GM12878 (cell line): ENCODE results near the gene ATP5PB. TPM values are rescaled to one million over a fixed set of nuclear protein-coding genes. Genes with fewer than 3 reads are reported as not detected.

Source experiments
- ATAC-seq: fragments of 200-7000 bp; cut with Tn5 transposase; 3 replicates; pipeline ENCODE4 v1.9.1; 2020; ENCODE audit warnings: mild to moderate bottlenecking, moderate library complexity
- BruUV-seq: library from RNA; stranded (reverse); fragments of 400-500 nt; replicated peaks from 2 replicates; lab custom pipeline; 2021; lab: Mats Ljungman, UMichigan
- CTCF ChIA-PET: fragments of 300-600 bp; sonication (Branson Sonifier 250); formaldehyde crosslinking; extraction: SDS; loops from one replicate; lab custom pipeline; 2021; ENCODE audit warnings: inconsistent platforms; lab: Yijun Ruan, JAX
- POLR2A ChIA-PET: fragments of 350-600 bp; formaldehyde crosslinking; extraction: SDS; loops from one replicate; lab custom pipeline; 2021; ENCODE audit warnings: inconsistent platforms; lab: Charles Lee
- RAD21 ChIA-PET: fragments of 300-600 bp; sonication (Branson Sonifier 250); formaldehyde crosslinking; loops from one replicate; lab custom pipeline; 2023; ENCODE audit warnings: antibody characterized with exemption; ENCODE audit not compliant: unreplicated experiment; lab: Charles Lee
- SMC1A ChIA-PET: fragments of 300-600 bp; sonication (Branson Sonifier 250); formaldehyde crosslinking; loops from one replicate; lab custom pipeline; 2023; ENCODE audit not compliant: unreplicated experiment, uncharacterized antibody; lab: Charles Lee
- DNase-seq: peaks from one replicate; pipeline ENCODE4 v3.0.0-alpha.2; 2011; ENCODE audit warnings: low read depth, low spot score
- FAIRE-seq: peaks from 3 replicates; lab custom pipeline; 2011; peaks lifted over from hg19 to GRCh38; lab: Jason Lieb, UNC
- H2AFZ ChIP-seq: 2 replicates; pipeline ENCODE4 v1.6.0; 2011; ENCODE audit warnings: low read depth, low read length, control low read depth; ENCODE audit not compliant: control insufficient read depth
- H3K27ac ChIP-seq: 2 replicates; pipeline ENCODE4 v1.5.1; 2011; ENCODE audit warnings: control low read depth; ENCODE audit not compliant: control insufficient read depth, insufficient read depth
- H3K27me3 ChIP-seq, 2 experiments: replicated peaks in 1 of 2; 2 replicates each; pipeline versions ENCODE4 v1.6.0 to v1.6.1; 2011; ENCODE audit warnings: low read length in 1 of 2; ENCODE audit not compliant: control insufficient read depth in 2 of 2, insufficient read depth in 2 of 2
- H3K36me3 ChIP-seq, 2 experiments: 2 replicates each; pipeline ENCODE4 v1.5.1; 2011; ENCODE audit warnings: low read length in 1 of 2; ENCODE audit not compliant: control insufficient read depth in 2 of 2, insufficient read depth in 2 of 2
- H3K4me1 ChIP-seq: 2 replicates; pipeline ENCODE4 v1.6.1; 2011; ENCODE audit warnings: mild to moderate bottlenecking, low read length, moderate library complexity, mixed read lengths; ENCODE audit not compliant: control insufficient read depth, insufficient read depth
- H3K4me2 ChIP-seq: 2 replicates; pipeline ENCODE4 v1.6.0; 2011; ENCODE audit warnings: control low read depth; ENCODE audit not compliant: control insufficient read depth, insufficient read depth
- H3K4me3 ChIP-seq: fragments of 200-600 bp; sonication (generic); 2 replicates; pipeline ENCODE4 v1.5.1; 2016
- H3K79me2 ChIP-seq: 2 replicates; pipeline ENCODE4 v1.6.0; 2011; ENCODE audit warnings: low read length; ENCODE audit not compliant: control insufficient read depth, insufficient read depth
- H3K9ac ChIP-seq: 2 replicates; pipeline ENCODE4 v1.8.0; 2011; ENCODE audit warnings: low read length, control low read depth, mixed read lengths; ENCODE audit not compliant: control insufficient read depth, insufficient read depth
- H3K9me3 ChIP-seq: replicated peaks from 3 replicates; pipeline ENCODE4 v1.5.1; 2011; ENCODE audit warnings: mild to moderate bottlenecking, low read length; ENCODE audit not compliant: control insufficient read depth, insufficient read depth
- H4K20me1 ChIP-seq: 2 replicates; pipeline ENCODE4 v1.6.0; 2011; ENCODE audit not compliant: control insufficient read depth, insufficient read depth
- BRCA1 ChIP-seq: IDR thresholded peaks from 2 replicates; pipeline ENCODE4 v1.6.1; 2011; ENCODE audit warnings: low read depth, low read length, improper control_type of control experiment
- WGBS: methylation state at CpG from one replicate; pipeline ENCODE4 v1.1.6; 2016; ENCODE audit warnings: low lambda C conversion rate; ENCODE audit not compliant: insufficient replicate concordance, insufficient coverage; ENCODE audit errors: missing lambda C conversion rate; 5-methylcytosine and 5-hydroxymethylcytosine counted together
- in situ Hi-C: fragments of 300-500 bp; cut with MboI; formaldehyde crosslinking; loops from 9 replicates; pipeline ENCODE4 v1.14.3; 2018; ENCODE audit warnings: mixed read lengths
- intact Hi-C: fragments of 100-400 bp; cut with micrococcal nuclease; formaldehyde crosslinking; loops from one replicate; pipeline ENCODE4 v1.14.2; 2022; ENCODE audit not compliant: unreplicated experiment
- polyA plus RNA-seq, 11 experiments: library from polyadenylated mRNA; depleted of rRNA in 4 of 11; unstranded in 6 of 11; stranded (reverse) in 5 of 11; fragments of >200 nt; fragmentation: Nextera tagmentation in 4 of 11; fragmentation: Illumina TruSeq in 1 of 11; extraction: Ambion mirVana in 4 of 11; extraction: Trizol in 1 of 11; gene quantifications; 1 replicate in 1 of 11; 2 replicates in 10 of 11; pipeline versions ENCODE4 v1.2.1 to v1.2.3, GENCODE V29; 2011 to 2016; ENCODE audit warnings: inconsistent platforms in 2 of 11, missing spikeins in 2 of 11, low read depth in 1 of 11
- total RNA-seq, 4 experiments: library from RNA; depleted of rRNA in 3 of 4; stranded (reverse); fragments of >200 nt in 3 of 4; fragmentation: Illumina TruSeq in 1 of 4; extraction: Trizol in 1 of 4; gene quantifications; 2 replicates each; pipeline versions ENCODE4 v1.2.1 to v1.2.3, GENCODE V29; 2013 to 2021
- TF ChIP-seq, protein P1 (sequence below): fragments of 450-650 bp; IDR thresholded peaks from 2 replicates; pipeline ENCODE4 v1.6.1; 2016; ENCODE audit warnings: mild to moderate bottlenecking, moderate library complexity, borderline replicate concordance

ATP5PB gene
- total and polyA plus RNA-seq, 10 of the 15 experiments (the other 5 are each of a cell fraction or from before 2014, with no cell fraction given) = 380 to 1,760 (median 677) TPM

DNA sequence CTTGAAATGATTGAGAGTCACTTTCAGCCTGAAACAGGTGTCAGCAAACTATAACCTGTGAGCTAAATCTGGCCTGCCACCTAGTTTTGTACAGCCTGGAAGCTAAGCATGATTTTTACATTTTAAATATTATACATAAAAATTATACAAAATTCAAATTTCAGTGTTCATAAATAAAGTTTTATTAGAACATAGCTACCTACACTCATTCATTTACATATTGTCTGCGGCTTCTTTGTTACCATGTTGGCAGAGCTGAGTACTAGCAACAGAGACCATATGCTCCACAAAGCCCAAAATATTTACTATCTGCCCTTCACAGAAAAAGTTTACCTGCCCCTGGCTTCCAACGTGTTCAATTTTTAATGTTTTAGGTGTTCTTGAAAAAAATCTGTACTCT is 16.5 kb downstream of the ATP5PB start:
- ChIA-PET SMC1A (interaction anchor here (1.0 to 2.0 kb wide), 4 partner anchors 10 to 302 kb away, joined by 3 to 11 read pairs (median 6); no protein-coding TSS in a partner anchor), RAD21 (interaction anchor here (1.4 kb wide), 1 partner anchor 11 kb away, joined by 3 read pairs; no protein-coding TSS in a partner anchor)

More for the DNA sequence above, 16.5 kb downstream of the ATP5PB start:
- H4K20me1 ChIP-seq = no peaks in the 10 kb centered on the region
- H3K36me3 ChIP-seq = peaks cover 0 to 18% of the 10 kb centered on the region in 2 experiments; a peak in 2 of 4 replicates
- in situ Hi-C loops (no loop called here), intact Hi-C loops (no loop called here)
- no peaks in the 10 kb centered on the region for H3K79me2 ChIP-seq
- ChIA-PET POLR2A (interaction anchor here (1.8 kb wide), 1 partner anchor 11 kb away, joined by 5 read pairs; no protein-coding TSS in a partner anchor), CTCF (interaction anchor here (1.0 to 1.5 kb wide), 4 partner anchors 9 to 43 kb away, joined by 3 to 6 read pairs (median 3); no protein-coding TSS in a partner anchor)
- H3K4me3 ChIP-seq = no peak overlapping the region
- WGBS = 96% methylated on average over 2 of the region's 2 CpGs
- no peaks in the 10 kb centered on the region for H3K27me3 ChIP-seq
- DNase-seq (no peak), ATAC-seq (no peak), FAIRE-seq (no peak)
- H3K4me1 ChIP-seq = peaks cover 6% of the 10 kb centered on the region
- no TSS peak for BruUV-seq
- no peak overlapping the region for H3K27ac ChIP-seq
- H2AFZ ChIP-seq = no peak overlapping the region
- H3K4me2 ChIP-seq = no peak overlapping the region
- no peak overlapping the region for H3K9ac ChIP-seq
- H3K9me3 ChIP-seq = no peaks in the 10 kb centered on the region; the same call in 2 of the 3 replicates
- TF ChIP-seq, protein P1, sequence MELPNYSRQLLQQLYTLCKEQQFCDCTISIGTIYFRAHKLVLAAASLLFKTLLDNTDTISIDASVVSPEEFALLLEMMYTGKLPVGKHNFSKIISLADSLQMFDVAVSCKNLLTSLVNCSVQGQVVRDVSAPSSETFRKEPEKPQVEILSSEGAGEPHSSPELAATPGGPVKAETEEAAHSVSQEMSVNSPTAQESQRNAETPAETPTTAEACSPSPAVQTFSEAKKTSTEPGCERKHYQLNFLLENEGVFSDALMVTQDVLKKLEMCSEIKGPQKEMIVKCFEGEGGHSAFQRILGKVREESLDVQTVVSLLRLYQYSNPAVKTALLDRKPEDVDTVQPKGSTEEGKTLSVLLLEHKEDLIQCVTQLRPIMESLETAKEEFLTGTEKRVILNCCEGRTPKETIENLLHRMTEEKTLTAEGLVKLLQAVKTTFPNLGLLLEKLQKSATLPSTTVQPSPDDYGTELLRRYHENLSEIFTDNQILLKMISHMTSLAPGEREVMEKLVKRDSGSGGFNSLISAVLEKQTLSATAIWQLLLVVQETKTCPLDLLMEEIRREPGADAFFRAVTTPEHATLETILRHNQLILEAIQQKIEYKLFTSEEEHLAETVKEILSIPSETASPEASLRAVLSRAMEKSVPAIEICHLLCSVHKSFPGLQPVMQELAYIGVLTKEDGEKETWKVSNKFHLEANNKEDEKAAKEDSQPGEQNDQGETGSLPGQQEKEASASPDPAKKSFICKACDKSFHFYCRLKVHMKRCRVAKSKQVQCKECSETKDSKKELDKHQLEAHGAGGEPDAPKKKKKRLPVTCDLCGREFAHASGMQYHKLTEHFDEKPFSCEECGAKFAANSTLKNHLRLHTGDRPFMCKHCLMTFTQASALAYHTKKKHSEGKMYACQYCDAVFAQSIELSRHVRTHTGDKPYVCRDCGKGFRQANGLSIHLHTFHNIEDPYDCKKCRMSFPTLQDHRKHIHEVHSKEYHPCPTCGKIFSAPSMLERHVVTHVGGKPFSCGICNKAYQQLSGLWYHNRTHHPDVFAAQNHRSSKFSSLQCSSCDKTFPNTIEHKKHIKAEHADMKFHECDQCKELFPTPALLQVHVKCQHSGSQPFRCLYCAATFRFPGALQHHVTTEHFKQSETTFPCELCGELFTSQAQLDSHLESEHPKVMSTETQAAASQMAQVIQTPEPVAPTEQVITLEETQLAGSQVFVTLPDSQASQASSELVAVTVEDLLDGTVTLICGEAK = peak; percentile 58
- TF ChIP-seq BRCA1 = no peak
